Right atrium auricular region (tissue), 2 donors: ENCODE data around the gene VSTM5. TPM values are rescaled to one million over a fixed set of nuclear protein-coding genes. Genes with fewer than 3 reads are reported as not detected.
A peak's percentile ranks its signal among the peaks of the same experiment; 100 is the strongest.
"Not testable (repeated sequence)": the region's sequence is repeated elsewhere in the genome, so short reads cannot be mapped to it uniquely, and the experiment has no call there.

Experiments used
- DNase-seq: peaks from one replicate; pipeline ENCODE4 v3.0.0-alpha.2; 2019; ENCODE audit warnings: low spot score
- H3K27ac ChIP-seq, 2 donors: fragments of 200-600 bp; sonication (generic); 1 replicate in 1 of 2; 2 replicates in 1 of 2; pipeline ENCODE4 v1.5.1; 2016 to 2019
- H3K27me3 ChIP-seq, 2 donors: fragments of 200-600 bp; sonication (generic); one replicate each; pipeline versions ENCODE4 v1.5.1 to v1.6.0; 2017 to 2019
- H3K36me3 ChIP-seq: fragments of 200-600 bp; sonication (generic); one replicate; pipeline ENCODE4 v1.5.1; 2016
- H3K4me1 ChIP-seq, 2 donors: fragments of 200-600 bp; sonication (generic); one replicate each; pipeline versions ENCODE4 v1.5.1 to v1.6.0; 2017 to 2019
- H3K4me3 ChIP-seq, 2 donors: fragments of 200-600 bp; sonication (generic); 1 replicate in 1 of 2; 2 replicates in 1 of 2; pipeline ENCODE4 v1.5.1; 2017 to 2019; ENCODE audit warnings: mild to moderate bottlenecking in 1 of 2, moderate library complexity in 1 of 2
- H3K9me3 ChIP-seq, 2 donors: fragments of 200-600 bp; sonication (generic); one replicate each; pipeline ENCODE4 v1.5.1; 2019
- total RNA-seq, 2 donors: library from RNA; depleted of rRNA; stranded (reverse); fragments of >200 nt; gene quantifications; one replicate each; pipeline ENCODE4 v1.1.0, GENCODE V29; 2016
- TF ChIP-seq, protein P1 (sequence below), 2 donors: fragments of 200-600 bp; sonication (generic); IDR thresholded peaks; one replicate each; pipeline ENCODE4 v1.5.1; 2019; ENCODE audit warnings: antibody characterized with exemption in 2 of 2

Gene VSTM5
- total RNA-seq, 2 donors from 2014 or later: not detected

DNA sequence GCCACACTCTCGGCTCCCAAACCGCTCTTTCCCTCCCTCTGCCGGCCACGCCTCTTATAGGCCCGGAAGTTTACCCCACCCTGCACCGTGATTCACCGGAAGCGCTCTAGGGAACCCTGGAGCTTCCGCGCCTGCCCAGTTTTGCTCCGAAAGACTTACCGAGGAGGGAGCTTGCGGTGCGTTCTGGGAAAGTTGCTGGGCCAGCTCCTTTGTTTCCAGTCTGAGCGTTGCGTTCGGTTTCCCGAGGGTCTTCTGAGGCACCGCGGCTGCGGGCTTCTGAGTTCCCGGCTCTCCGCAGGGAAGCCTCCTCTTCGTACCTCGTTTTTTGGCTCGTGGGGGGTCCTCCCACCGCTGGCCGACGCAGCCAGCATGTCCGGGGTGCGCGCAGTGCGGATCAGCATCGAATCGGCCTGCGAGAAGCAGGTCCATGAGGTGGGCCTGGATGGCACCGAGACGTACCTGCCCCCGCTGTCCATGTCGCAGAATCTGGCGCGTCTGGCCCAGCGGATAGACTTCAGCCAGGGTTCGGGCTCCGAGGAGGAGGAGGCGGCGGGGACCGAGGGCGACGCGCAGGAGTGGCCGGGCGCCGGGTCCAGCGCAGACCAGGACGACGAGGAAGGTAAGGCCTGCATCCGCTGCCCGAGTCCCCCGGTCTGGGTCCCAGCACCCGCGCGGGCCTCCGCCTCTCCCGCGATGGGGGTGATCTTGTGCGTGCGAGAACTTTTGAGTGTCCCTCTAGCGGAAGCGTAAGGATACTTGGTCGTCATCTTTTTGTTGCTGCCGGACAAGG is 66.1 kb downstream of the VSTM5 start, which contains the start of gene MED17:
MED17 (plus strand) TSS at position 138 of the 790 bp plus-strand sequence; CDS start at position 370, 232 bp downstream.
- H3K27me3 ChIP-seq: no peaks in the 10 kb centered on the region
- DNase-seq: peak; percentile 93
- H3K4me1 ChIP-seq: peaks cover 0 to 38% of the 10 kb centered on the region in 2 donors
- peak within 1 kb of the TSS; percentile 90 for H3K4me3 ChIP-seq
- peak within 1 kb of the TSS; percentile 94 to 97 for H3K27ac ChIP-seq
- H3K9me3 ChIP-seq: no peaks in the 10 kb centered on the region
- TF ChIP-seq, protein P1, sequence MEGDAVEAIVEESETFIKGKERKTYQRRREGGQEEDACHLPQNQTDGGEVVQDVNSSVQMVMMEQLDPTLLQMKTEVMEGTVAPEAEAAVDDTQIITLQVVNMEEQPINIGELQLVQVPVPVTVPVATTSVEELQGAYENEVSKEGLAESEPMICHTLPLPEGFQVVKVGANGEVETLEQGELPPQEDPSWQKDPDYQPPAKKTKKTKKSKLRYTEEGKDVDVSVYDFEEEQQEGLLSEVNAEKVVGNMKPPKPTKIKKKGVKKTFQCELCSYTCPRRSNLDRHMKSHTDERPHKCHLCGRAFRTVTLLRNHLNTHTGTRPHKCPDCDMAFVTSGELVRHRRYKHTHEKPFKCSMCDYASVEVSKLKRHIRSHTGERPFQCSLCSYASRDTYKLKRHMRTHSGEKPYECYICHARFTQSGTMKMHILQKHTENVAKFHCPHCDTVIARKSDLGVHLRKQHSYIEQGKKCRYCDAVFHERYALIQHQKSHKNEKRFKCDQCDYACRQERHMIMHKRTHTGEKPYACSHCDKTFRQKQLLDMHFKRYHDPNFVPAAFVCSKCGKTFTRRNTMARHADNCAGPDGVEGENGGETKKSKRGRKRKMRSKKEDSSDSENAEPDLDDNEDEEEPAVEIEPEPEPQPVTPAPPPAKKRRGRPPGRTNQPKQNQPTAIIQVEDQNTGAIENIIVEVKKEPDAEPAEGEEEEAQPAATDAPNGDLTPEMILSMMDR (IDR thresholded peaks at IDR 0.05): peak in 1 of 2 donors; percentile 62
- peaks cover 9% of the 10 kb centered on the region for H3K36me3 ChIP-seq

DNA sequence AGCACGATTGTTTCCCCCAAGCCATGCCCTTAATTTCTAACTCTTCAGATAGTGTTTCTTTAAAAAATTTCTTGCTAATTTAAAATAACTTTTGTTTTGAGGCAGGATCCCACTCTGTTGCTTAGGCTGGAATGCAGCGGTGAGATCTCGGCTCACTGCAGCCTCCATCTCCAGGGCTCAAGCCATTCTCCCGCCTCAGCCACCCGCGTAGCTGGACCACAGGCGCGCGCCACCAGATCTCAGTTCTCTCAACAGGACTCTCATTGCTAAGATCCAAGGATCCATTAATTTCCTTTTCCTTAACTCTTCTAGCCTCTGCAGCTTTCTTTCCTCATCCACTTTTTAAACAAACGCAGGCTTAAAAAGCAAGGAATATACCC is 66.7 kb downstream of the VSTM5 start:
- Histone ChIP-seq H3K4me3 (peak overlapping the region; percentile 90), H3K27ac (peak overlapping the region; percentile 94 to 97), H3K36me3 (peaks cover 4% of the 10 kb centered on the region), H3K9me3 (no peaks in the 10 kb centered on the region), H3K4me1 (peaks cover 0 to 38% of the 10 kb centered on the region in 2 donors), H3K27me3 (no peaks in the 10 kb centered on the region)
- DNase-seq: no peak
- TF ChIP-seq, protein P1 (IDR thresholded peaks at IDR 0.05): no peak

DNA sequence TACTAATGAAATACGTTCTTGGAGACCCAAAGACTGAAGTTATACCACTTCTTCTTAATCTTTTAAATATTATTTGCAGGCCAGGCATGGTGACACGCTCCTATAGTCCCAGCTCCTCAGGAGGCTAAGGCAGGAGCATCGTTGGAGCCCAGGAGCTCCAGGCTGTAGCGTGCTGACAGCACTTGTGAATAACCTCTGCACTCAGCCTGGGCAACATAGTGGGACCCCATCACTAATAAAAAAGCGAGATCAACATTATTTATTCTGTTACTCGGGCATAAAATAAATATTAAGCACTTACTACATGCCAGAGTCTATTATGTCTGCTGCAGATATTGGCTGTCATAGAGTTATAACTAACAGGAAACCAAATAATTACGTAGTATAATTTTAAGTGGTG is 67.1 kb downstream of the VSTM5 start:
- Histone ChIP-seq H3K27ac (no peak overlapping the region), H3K4me1 (peaks cover 0 to 38% of the 10 kb centered on the region in 2 donors)

DNA sequence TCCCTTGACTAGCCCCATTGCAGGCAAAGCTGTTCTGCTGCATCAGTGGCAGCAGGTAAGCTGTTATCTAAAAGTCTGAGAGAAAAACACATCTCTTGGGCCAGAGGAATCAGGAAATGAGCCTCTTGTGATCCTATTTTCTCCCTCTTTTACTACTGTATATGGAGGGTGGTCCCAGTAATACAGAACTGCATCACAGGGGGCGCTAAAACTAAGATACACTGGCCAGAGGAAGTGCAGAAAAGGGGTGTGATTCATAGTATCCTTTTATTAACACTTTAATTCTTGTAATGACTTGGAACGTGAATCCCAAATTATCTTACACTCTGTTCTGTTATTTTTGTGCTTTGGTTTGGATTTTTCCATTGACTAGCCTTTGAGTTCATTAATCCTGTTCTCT is 75.1 kb downstream of the VSTM5 start:
- DNase-seq: no peak
- no peaks in the 10 kb centered on the region for H3K36me3 ChIP-seq
- H3K9me3 ChIP-seq: no peaks in the 10 kb centered on the region
- H3K27me3 ChIP-seq: no peaks in the 10 kb centered on the region
- H3K27ac ChIP-seq: no peak overlapping the region
- no peaks in the 10 kb centered on the region for H3K4me1 ChIP-seq
- H3K4me3 ChIP-seq: no peak overlapping the region
- TF ChIP-seq, protein P1 (IDR thresholded peaks at IDR 0.05): no peak

More for the DNA sequence above, 67.1 kb downstream of the VSTM5 start:
- Histone ChIP-seq H3K4me3 (peak overlapping the region; percentile 90), H3K27me3 (no peaks in the 10 kb centered on the region), H3K36me3 (peaks cover 3% of the 10 kb centered on the region), H3K9me3 (no peaks in the 10 kb centered on the region)
- TF ChIP-seq, protein P1 (IDR thresholded peaks at IDR 0.05): no peak
- no peak for DNase-seq

DNA sequence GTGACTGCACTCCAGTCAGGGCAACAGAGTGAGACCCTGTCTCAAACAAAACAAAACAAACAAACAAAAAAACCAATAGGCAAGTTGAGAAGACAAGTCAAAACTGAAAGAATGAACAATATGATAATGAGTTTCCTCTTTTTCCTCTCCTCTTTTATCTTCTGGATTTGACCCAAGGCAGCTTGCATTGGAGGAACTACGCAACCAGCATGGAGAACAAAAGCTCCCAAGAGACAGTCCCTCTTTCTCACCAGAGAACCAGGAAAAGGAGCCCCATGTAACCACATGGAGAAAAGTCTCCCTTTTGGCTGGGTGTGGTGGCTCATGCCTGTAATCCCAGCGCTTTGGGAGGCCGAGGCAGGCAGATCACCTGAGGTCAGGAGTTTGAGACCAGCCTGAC is 75.9 kb downstream of the VSTM5 start:
- not testable (repeated sequence) for H3K4me1 ChIP-seq, DNase-seq, H3K27me3 ChIP-seq, H3K4me3 ChIP-seq, H3K9me3 ChIP-seq, H3K36me3 ChIP-seq, H3K27ac ChIP-seq

DNA sequence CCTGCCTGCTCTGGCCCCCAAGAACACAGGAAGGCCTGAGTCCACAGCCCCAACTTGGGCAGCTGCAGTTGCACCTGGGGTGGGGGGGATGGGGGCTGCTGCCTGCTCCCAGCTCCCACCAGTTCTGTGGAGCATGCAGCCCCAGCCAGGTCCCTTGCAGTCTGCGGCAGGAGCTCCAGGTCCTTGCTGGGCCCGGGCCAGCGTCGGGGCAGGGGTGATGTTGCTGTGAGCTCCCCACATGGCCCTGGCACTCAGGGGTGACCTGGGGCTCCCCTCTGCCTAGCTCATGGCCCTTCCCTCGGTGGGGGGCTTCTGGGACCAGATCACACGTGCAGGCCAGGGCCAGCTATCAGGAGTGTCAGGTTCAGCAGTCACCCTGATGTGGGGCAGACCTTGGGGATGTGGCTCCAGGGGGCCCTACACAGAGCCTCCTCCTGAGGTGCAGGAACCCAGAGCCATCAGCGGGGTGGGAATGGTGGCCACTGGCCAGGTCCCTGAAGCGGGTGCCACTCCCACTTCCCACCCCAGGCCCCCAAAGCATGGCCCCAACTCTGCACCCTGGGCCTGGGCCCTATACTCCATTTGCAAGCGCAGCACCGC is 76.7 kb downstream of the VSTM5 start:
- no peak for DNase-seq
- Histone ChIP-seq H3K4me3 (no peak overlapping the region), H3K4me1 (no peaks in the 10 kb centered on the region), H3K36me3 (no peaks in the 10 kb centered on the region), H3K27me3 (no peaks in the 10 kb centered on the region), H3K9me3 (no peaks in the 10 kb centered on the region), H3K27ac (no peak overlapping the region)
- TF ChIP-seq, protein P1 (IDR thresholded peaks at IDR 0.05): no peak
